GM12892 (cell line): Measurements from ENCODE around the gene TIMM44.

Experiments
- POLR2A ChIP-seq: IDR thresholded peaks from 2 replicates; pipeline ENCODE4 v1.6.1; 2011; ENCODE audit warnings: low read depth, low read length, control low read depth
- POLR2AphosphoS5 ChIP-seq: IDR thresholded peaks from 2 replicates; pipeline ENCODE4 v1.6.1; 2011; ENCODE audit warnings: low read depth, low read length, control low read depth

GRCh38 chr19:7953576-7953975, 10.1 kb upstream of the TIMM44 start:
- TF ChIP-seq POLR2AphosphoS5 (no peak), POLR2A (no peak)
